H9 (cell line): ENCODE measurements around the gene LIPA. TPM values are rescaled to one million over a fixed set of nuclear protein-coding genes. Genes with fewer than 3 reads are reported as not detected.
A peak's percentile ranks its signal among the peaks of the same experiment; 100 is the strongest.

Experiments used
- DNase-seq: peaks from one replicate; pipeline ENCODE4 v3.0.0-alpha.2; 2017
- H2AFZ ChIP-seq: one replicate; pipeline ENCODE4 v1.6.1; 2013; ENCODE audit warnings: mild to moderate bottlenecking, low read length, control low read depth, moderate library complexity
- H2AK5ac ChIP-seq: 2 replicates; pipeline ENCODE4 v1.6.1; 2013; ENCODE audit warnings: low read length, control low read depth, mixed read lengths; ENCODE audit not compliant: insufficient read length
- H2BK120ac ChIP-seq: one replicate; pipeline ENCODE4 v1.6.1; 2013; ENCODE audit warnings: low read depth, mild to moderate bottlenecking, low read length, control low read depth, inconsistent platforms; ENCODE audit not compliant: poor library complexity, severe bottlenecking
- H2BK12ac ChIP-seq: 2 replicates; pipeline ENCODE4 v1.6.1; 2013; ENCODE audit warnings: low read length, control low read depth, mixed read lengths, low read depth; ENCODE audit not compliant: insufficient read length
- H2BK15ac ChIP-seq: 2 replicates; pipeline ENCODE4 v1.6.1; 2013; ENCODE audit warnings: low read depth, low read length, control low read depth
- H2BK20ac ChIP-seq: one replicate; pipeline ENCODE4 v1.6.1; 2013; ENCODE audit warnings: low read depth, mild to moderate bottlenecking, low read length, control low read depth, inconsistent platforms; ENCODE audit not compliant: poor library complexity, severe bottlenecking
- H2BK5ac ChIP-seq: 2 replicates; pipeline ENCODE4 v1.6.1; 2013; ENCODE audit warnings: low read length, control low read depth, mixed read lengths; ENCODE audit not compliant: insufficient read length
- H3K14ac ChIP-seq: 2 replicates; pipeline ENCODE4 v1.6.1; 2013; ENCODE audit warnings: low read length, control low read depth; ENCODE audit not compliant: insufficient read depth
- H3K18ac ChIP-seq: 2 replicates; pipeline ENCODE4 v1.6.1; 2013; ENCODE audit warnings: low read depth, mild to moderate bottlenecking, mixed read lengths, low read length, control low read depth; ENCODE audit not compliant: insufficient read length
- H3K23ac ChIP-seq: 2 replicates; pipeline ENCODE4 v1.6.1; 2013; ENCODE audit warnings: low read length, control low read depth, mixed read lengths, low read depth; ENCODE audit not compliant: insufficient read length
- H3K23me2 ChIP-seq: 2 replicates; pipeline ENCODE4 v1.6.1; 2013; ENCODE audit warnings: low read depth, mild to moderate bottlenecking, mixed read lengths, low read length, control low read depth; ENCODE audit not compliant: insufficient read length, poor library complexity, severe bottlenecking
- H3K27ac ChIP-seq: 2 replicates; pipeline ENCODE4 v1.5.1; 2013; ENCODE audit warnings: low read length, control low read depth, mixed read lengths, low read depth; ENCODE audit not compliant: insufficient read length
- H3K27me3 ChIP-seq: 2 replicates; pipeline ENCODE4 v1.6.1; 2013; ENCODE audit warnings: low read length, control low read depth, inconsistent platforms; ENCODE audit not compliant: insufficient read depth
- H3K4ac ChIP-seq: 2 replicates; pipeline ENCODE4 v1.6.1; 2013; ENCODE audit warnings: low read depth, mild to moderate bottlenecking, control low read depth, inconsistent platforms, low read length, moderate library complexity
- H3K4me1 ChIP-seq: 2 replicates; pipeline ENCODE4 v1.6.1; 2013; ENCODE audit warnings: low read length, control low read depth, inconsistent platforms; ENCODE audit not compliant: insufficient read depth
- H3K4me2 ChIP-seq: 2 replicates; pipeline ENCODE4 v1.6.1; 2013; ENCODE audit warnings: low read length, control low read depth, mixed read lengths; ENCODE audit not compliant: insufficient read length, insufficient read depth
- H3K56ac ChIP-seq: 2 replicates; pipeline ENCODE4 v1.6.1; 2013; ENCODE audit warnings: low read depth, mild to moderate bottlenecking, mixed read lengths, low read length, control low read depth; ENCODE audit not compliant: insufficient read length
- H3K79me1 ChIP-seq: 2 replicates; pipeline ENCODE4 v1.6.1; 2013; ENCODE audit warnings: low read depth, mild to moderate bottlenecking, moderate library complexity, low read length, control low read depth, inconsistent platforms; ENCODE audit not compliant: insufficient read depth, poor library complexity, severe bottlenecking
- H3K79me2 ChIP-seq: 2 replicates; pipeline ENCODE4 v1.6.1; 2013; ENCODE audit warnings: low read length, control low read depth, inconsistent platforms; ENCODE audit not compliant: insufficient read depth
- H3K9ac ChIP-seq: 2 replicates; pipeline ENCODE4 v1.6.1; 2013; ENCODE audit warnings: low read length, control low read depth, mixed read lengths; ENCODE audit not compliant: insufficient read length; ENCODE audit errors: extremely low read depth
- H3K9me3 ChIP-seq: one replicate; pipeline ENCODE4 v1.6.1; 2013; ENCODE audit warnings: low read depth, low read length, inconsistent platforms; ENCODE audit not compliant: control insufficient read depth
- H3T11ph ChIP-seq: one replicate; pipeline ENCODE4 v1.6.1; 2013; ENCODE audit warnings: mild to moderate bottlenecking, low read length, control low read depth, inconsistent platforms
- H4K20me1 ChIP-seq: one replicate; pipeline ENCODE4 v1.6.1; 2013; ENCODE audit not compliant: control insufficient read depth, insufficient read length, insufficient read depth
- H4K5ac ChIP-seq: 2 replicates; pipeline ENCODE4 v1.6.1; 2013; ENCODE audit warnings: low read depth, mild to moderate bottlenecking, mixed read lengths, low read length, control low read depth; ENCODE audit not compliant: insufficient read length
- H4K8ac ChIP-seq: replicated peaks from 2 replicates; pipeline ENCODE4 v1.6.1; 2013; ENCODE audit warnings: low read length, control low read depth, mixed read lengths, low read depth; ENCODE audit not compliant: insufficient read length
- H4K91ac ChIP-seq: 2 replicates; pipeline ENCODE4 v1.6.1; 2013; ENCODE audit warnings: low read depth, mild to moderate bottlenecking, moderate library complexity, mixed read lengths, low read length, control low read depth; ENCODE audit not compliant: insufficient read length
- H3K27ac Mint-ChIP-seq, 3 experiments: 2 replicates in 2 of 3; 3 replicates in 1 of 3; pipeline ENCODE4 v1.8.0; 2020 to 2021; ENCODE audit warnings: mixed read lengths in 3 of 3, mild to moderate bottlenecking in 1 of 3, moderate library complexity in 1 of 3
- H3K27me3 Mint-ChIP-seq: 2 replicates; pipeline ENCODE4 v1.8.0; 2021; ENCODE audit warnings: low read depth, mild to moderate bottlenecking, moderate library complexity, mixed read lengths
- H3K36me3 Mint-ChIP-seq, 3 experiments: 2 replicates in 2 of 3; 3 replicates in 1 of 3; pipeline ENCODE4 v1.8.0; 2020 to 2021; ENCODE audit warnings: low read depth in 3 of 3, mixed read lengths in 3 of 3; ENCODE audit not compliant: insufficient read depth in 1 of 3
- H3K4me1 Mint-ChIP-seq, 2 experiments: 2 replicates each; pipeline ENCODE4 v1.8.0; 2020; ENCODE audit warnings: mixed read lengths in 2 of 2
- H3K4me3 Mint-ChIP-seq, 2 experiments: 2 replicates in 1 of 2; 3 replicates in 1 of 2; pipeline ENCODE4 v1.8.0; 2020 to 2021; ENCODE audit warnings: mild to moderate bottlenecking in 2 of 2, mixed read lengths in 2 of 2, moderate library complexity in 1 of 2
- H3K9me3 Mint-ChIP-seq, 2 experiments: 2 replicates in 1 of 2; 3 replicates in 1 of 2; pipeline ENCODE4 v1.8.0; 2020; ENCODE audit warnings: mild to moderate bottlenecking in 2 of 2, mixed read lengths in 2 of 2, moderate library complexity in 1 of 2
- CTCF ChIP-seq: fragments of 200-600 bp; sonication (generic); conservative IDR thresholded peaks from 3 replicates; pipeline ENCODE4 v1.8.0; 2021; ENCODE audit warnings: antibody characterized with exemption, mild to moderate bottlenecking
- WGBS: extraction: QIAGEN DNeasy Blood & Tissue Kit; methylation state at CpG from one replicate; pipeline ENCODE4 v1.1.7; 2013; ENCODE audit warnings: missing lambda C conversion rate, low lambda C conversion rate, mixed read lengths; ENCODE audit not compliant: insufficient read length; ENCODE audit errors: extremely low coverage; 5-methylcytosine and 5-hydroxymethylcytosine counted together
- long read RNA-seq: library from polyadenylated mRNA; unstranded; transcript quantifications from one replicate; pipeline ENCODE4 v2.0.0, GENCODE V29; 2020
- total RNA-seq: library from RNA; stranded (reverse); gene quantifications from 2 replicates; pipeline ENCODE4 v1.2.1, GENCODE V29; 2021

LIPA gene
- 20.0 and 20.9 TPM in 2 replicates for total RNA-seq
- long read RNA-seq, transcript LIPA-202 (10 exons, 2,782 nt) = major isoform, 197 of 217 reads
- long read RNA-seq, partial matches to known transcripts = 4 of 217 reads
- long read RNA-seq, other reads (novel, unspliced or antisense) = 14 of 217 reads

- Histone ChIP-seq H2BK120ac (no peak within 1 kb of the TSS), H3K23ac (no peak within 1 kb of the TSS), H4K91ac (no peak within 1 kb of the TSS), H4K5ac (no peak within 1 kb of the TSS), H3T11ph (no peak within 1 kb of the TSS), H3K79me1 (no peaks in the 10 kb centered on the region), H3K4me2 (peak within 1 kb of the TSS; percentile 90), H3K56ac (no peak within 1 kb of the TSS), H2AK5ac (no peak within 1 kb of the TSS), H4K20me1 (no peaks in the 10 kb centered on the region), H3K18ac (no peak within 1 kb of the TSS), H2BK5ac (no peak within 1 kb of the TSS), H3K14ac (no peak within 1 kb of the TSS), H2BK15ac (no peak within 1 kb of the TSS), H2BK20ac (no peak within 1 kb of the TSS), H3K9me3 (peaks cover 9% of the 10 kb centered on the region), H3K4me1 (no peaks in the 10 kb centered on the region), H2BK12ac (no peak within 1 kb of the TSS), H3K27me3 (no peaks in the 10 kb centered on the region), H2AFZ (no peak within 1 kb of the TSS), H3K9ac (peak within 1 kb of the TSS; percentile 1), H3K4ac (no peak within 1 kb of the TSS), H3K23me2 (peaks cover 6% of the 10 kb centered on the region), H3K27ac (no peak within 1 kb of the TSS), H3K79me2 (no peaks in the 10 kb centered on the region; the same call in 1 of the 2 replicates), H4K8ac (no peak within 1 kb of the TSS)
- no peak within 1 kb of the TSS for H3K27ac Mint-ChIP-seq
- H3K9me3 Mint-ChIP-seq = peaks cover 27 to 28% of the 10 kb centered on the region in 2 experiments
- H3K4me1 Mint-ChIP-seq = peaks cover 7 to 8% of the 10 kb centered on the region in 2 experiments
- peak within 1 kb of the TSS; percentile 78 to 87 for H3K4me3 Mint-ChIP-seq
- WGBS = no CpG with 5 or more reads among the region's 53 CpGs
- peaks cover 2 to 25% (median 12%) of the 10 kb centered on the region in 3 experiments; a peak in 6 of 7 replicates for H3K36me3 Mint-ChIP-seq
- no peak for TF ChIP-seq CTCF
- DNase-seq = peak; percentile 99
- H3K27me3 Mint-ChIP-seq = peaks cover 6% of the 10 kb centered on the region
Measured at GRCh38 chr10:89251409-89252224, at the start of gene LIPA. Gene LIPA, minus strand, starts transcription at chr10:89251775. Its CDS starts 4,127 bp downstream, at chr10:89247648.
